DND-41 (cell line): ENCODE data around the gene ACER3.
"Not testable (repeated sequence)": the region's sequence is repeated elsewhere in the genome, so short reads cannot be mapped to it uniquely, and the experiment has no call there.

ENCODE experiments used
- ATAC-seq: fragments of 200-7000 bp; cut with Tn5 transposase; 3 replicates; pipeline ENCODE4 v1.9.1; 2021; ENCODE audit warnings: low read depth; ENCODE audit not compliant: insufficient read depth
- DNase-seq: peaks from one replicate; pipeline ENCODE4 v3.0.0-alpha.2; 2020
- H2AFZ ChIP-seq: 2 replicates; pipeline ENCODE4 v1.6.0; 2012; ENCODE audit warnings: low read depth, low read length
- H3K27ac ChIP-seq: 2 replicates; pipeline ENCODE4 v1.5.1; 2012; ENCODE audit warnings: low read length, inconsistent platforms
- H3K27me3 ChIP-seq: fragments of 200-600 bp; sonication (generic); 2 replicates; pipeline ENCODE4 v1.6.0; 2012; ENCODE audit warnings: low read length, mild to moderate bottlenecking, inconsistent platforms; ENCODE audit not compliant: insufficient read depth, poor library complexity
- H3K36me3 ChIP-seq: 2 replicates; pipeline ENCODE4 v1.5.1; 2012; ENCODE audit warnings: low read length, inconsistent platforms; ENCODE audit not compliant: insufficient read depth
- H3K4me1 ChIP-seq: 2 replicates; pipeline ENCODE4 v1.5.1; 2012; ENCODE audit warnings: mild to moderate bottlenecking, low read length; ENCODE audit not compliant: insufficient read depth
- H3K4me2 ChIP-seq: 2 replicates; pipeline ENCODE4 v1.6.0; 2012; ENCODE audit warnings: mild to moderate bottlenecking, moderate library complexity, low read length, inconsistent platforms; ENCODE audit not compliant: insufficient read depth
- H3K4me3 ChIP-seq, 2 experiments: fragments of 200-600 bp in 1 of 2; shearing (Covaris generic) in 1 of 2; 2 replicates each; pipeline ENCODE4 v1.5.1; 2012 to 2016; ENCODE audit warnings: inconsistent platforms in 2 of 2, low read length in 2 of 2, mild to moderate bottlenecking in 2 of 2, low read depth in 1 of 2, moderate library complexity in 1 of 2
- H3K79me2 ChIP-seq: 2 replicates; pipeline ENCODE4 v1.6.0; 2012; ENCODE audit warnings: low read length, inconsistent platforms; ENCODE audit not compliant: insufficient read depth
- H3K9ac ChIP-seq: 2 replicates; pipeline ENCODE4 v1.6.0; 2012; ENCODE audit warnings: low read depth, mild to moderate bottlenecking, inconsistent platforms, low read length, moderate library complexity
- H3K9me3 ChIP-seq: 2 replicates; pipeline ENCODE4 v1.5.1; 2012; ENCODE audit warnings: low read length, moderate library complexity, mild to moderate bottlenecking, inconsistent platforms; ENCODE audit not compliant: insufficient read depth, severe bottlenecking
- H4K20me1 ChIP-seq: 2 replicates; pipeline ENCODE4 v1.6.0; 2012; ENCODE audit warnings: low read length; ENCODE audit not compliant: insufficient read depth
- CTCF ChIP-seq: IDR thresholded peaks from 2 replicates; pipeline ENCODE4 v1.5.1; 2012; ENCODE audit warnings: borderline replicate concordance, low read length, moderate library complexity, mild to moderate bottlenecking; ENCODE audit not compliant: poor library complexity, severe bottlenecking; ENCODE audit errors: extremely low read depth
- EZH2 ChIP-seq: IDR thresholded peaks from 3 replicates; pipeline ENCODE4 v1.6.1; 2012; ENCODE audit warnings: borderline replicate concordance, low read depth, mild to moderate bottlenecking, moderate library complexity, low read length, inconsistent platforms; ENCODE audit not compliant: severe bottlenecking

The ACER3 gene

DNA sequence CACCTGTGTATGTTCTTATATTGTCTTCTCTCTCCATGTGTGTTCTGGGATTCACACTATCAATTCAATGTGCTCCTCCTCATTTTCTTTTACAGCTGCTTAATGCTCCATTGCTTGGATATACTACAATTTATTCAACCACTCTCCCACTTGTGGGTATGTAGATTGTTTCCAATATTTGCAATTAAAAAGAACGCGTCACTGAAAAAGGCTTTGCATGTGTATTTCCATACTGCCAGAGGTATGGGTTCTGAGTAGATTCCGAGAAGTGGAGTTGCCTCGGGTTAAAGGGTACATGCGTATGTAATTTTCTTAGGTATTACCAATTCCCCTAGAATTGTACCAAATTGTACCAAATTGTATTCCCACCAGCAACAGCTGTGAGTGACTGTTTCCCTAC is 199.1 kb downstream of the ACER3 start:
- ATAC-seq, result no peak

GRCh38 chr11:77060234-77060633 is 199.5 kb downstream of the ACER3 start:
- ATAC-seq (no peak), DNase-seq (no peak)
- H2AFZ ChIP-seq, result no peak overlapping the region
- no peak overlapping the region for H3K4me3 ChIP-seq
- no peak overlapping the region for H3K9ac ChIP-seq
- TF ChIP-seq CTCF (no peak), EZH2 (no peak)
- peaks cover 3% of the 10 kb centered on the region for H3K27me3 ChIP-seq
- no peaks in the 10 kb centered on the region for H3K4me1 ChIP-seq
- H3K79me2 ChIP-seq, result no peaks in the 10 kb centered on the region
- H3K27ac ChIP-seq, result no peak overlapping the region
- H3K36me3 ChIP-seq, result no peaks in the 10 kb centered on the region
- no peak overlapping the region for H3K4me2 ChIP-seq
- peaks cover 15% of the 10 kb centered on the region for H3K9me3 ChIP-seq
- H4K20me1 ChIP-seq, result no peaks in the 10 kb centered on the region

More for the DNA sequence above, 199.1 kb downstream of the ACER3 start:
- DNase-seq, result no peak
- H4K20me1 ChIP-seq, result no peaks in the 10 kb centered on the region
- TF ChIP-seq EZH2, result no peak
- no peak for TF ChIP-seq CTCF
- peaks cover 3% of the 10 kb centered on the region for H3K27me3 ChIP-seq
- H2AFZ ChIP-seq, result no peak overlapping the region
- H3K9ac ChIP-seq, result no peak overlapping the region
- H3K4me3 ChIP-seq, result no peak overlapping the region
- no peak overlapping the region for H3K27ac ChIP-seq
- H3K9me3 ChIP-seq, result peaks cover 15% of the 10 kb centered on the region
- H3K79me2 ChIP-seq, result no peaks in the 10 kb centered on the region
- H3K4me1 ChIP-seq, result no peaks in the 10 kb centered on the region
- H3K4me2 ChIP-seq, result no peak overlapping the region
- H3K36me3 ChIP-seq, result no peaks in the 10 kb centered on the region

GRCh38 chr11:77061258-77061657 is 200.5 kb downstream of the ACER3 start:
- not testable (repeated sequence) for H3K4me2 ChIP-seq, H3K4me3 ChIP-seq, H3K9ac ChIP-seq, DNase-seq, H3K27me3 ChIP-seq, H2AFZ ChIP-seq, H3K79me2 ChIP-seq, H3K27ac ChIP-seq, ATAC-seq, H3K4me1 ChIP-seq, H4K20me1 ChIP-seq, H3K36me3 ChIP-seq
- H3K9me3 ChIP-seq, result peaks cover 10% of the 10 kb centered on the region

DNA sequence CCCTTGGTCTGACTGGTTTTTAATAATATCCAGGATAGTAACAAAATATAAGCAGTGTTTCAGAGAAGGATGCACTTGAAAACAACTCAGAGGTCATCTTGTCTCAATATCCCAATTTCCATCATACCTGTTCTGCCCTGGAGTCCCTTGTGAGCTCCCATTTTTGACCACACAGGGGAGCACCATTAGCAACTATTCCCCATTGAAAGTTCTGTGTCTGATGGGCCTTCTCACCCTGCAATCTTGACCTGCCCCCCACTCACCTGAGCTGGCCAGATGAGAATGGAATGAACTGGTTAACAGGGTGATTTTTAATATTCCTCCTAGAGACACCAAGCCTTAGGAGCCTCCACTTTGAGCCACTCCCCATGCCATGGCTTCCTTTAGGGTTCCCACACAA is 202.2 kb downstream of the ACER3 start:
- peaks cover 3% of the 10 kb centered on the region for H3K27me3 ChIP-seq
- H3K4me1 ChIP-seq, result peaks cover 17% of the 10 kb centered on the region
- no peak for TF ChIP-seq EZH2
- no peak for TF ChIP-seq CTCF
- no peak overlapping the region for H2AFZ ChIP-seq
- no peaks in the 10 kb centered on the region for H3K36me3 ChIP-seq
- no peaks in the 10 kb centered on the region for H4K20me1 ChIP-seq
- DNase-seq, result no peak
- H3K9ac ChIP-seq, result no peak overlapping the region
- H3K4me2 ChIP-seq, result no peak overlapping the region
- no peak overlapping the region for H3K27ac ChIP-seq
- H3K79me2 ChIP-seq, result no peaks in the 10 kb centered on the region
- no peak for ATAC-seq
- H3K4me3 ChIP-seq, result no peak overlapping the region
- no peaks in the 10 kb centered on the region for H3K9me3 ChIP-seq
